Stimulated activated CD4-positive, alpha-beta T cell treated with anti-CD3 and anti-CD28 coated beads, Interleukin-1b, Interleukin-23, amount 100 ng/mL, for 24 hours (primary cell): Measurements from ENCODE around the gene ALAS1.

Experiments used
- DNase-seq, 4 experiments: peaks; one replicate each; pipeline ENCODE4 v3.0.0-alpha.2; 2020; ENCODE audit warnings: low read depth in 4 of 4, low spot score in 1 of 4

Gene ALAS1

GRCh38 chr3:52233968-52234367, 36.0 kb downstream of the ALAS1 start:
- DNase-seq, result no peak

GRCh38 chr3:52234516-52235447, 36.8 kb downstream of the ALAS1 start:
- no peak for DNase-seq

GRCh38 chr3:52236424-52236886, 38.5 kb downstream of the ALAS1 start:
- no peak for DNase-seq

GRCh38 chr3:52237006-52237656, 39.2 kb downstream of the ALAS1 start:
- no peak for DNase-seq

GRCh38 chr3:52237657-52238172, 39.8 kb downstream of the ALAS1 start:
- no peak for DNase-seq

- DNase-seq, result no peak
These were observed 40.3 kb downstream of the ALAS1 start for GRCh38 chr3:52238193-52238760.

- DNase-seq, result peak; percentile 59 to 76 (median 75)
These were observed 41.1 kb downstream of the ALAS1 start, which contains the start of gene TWF2 for GRCh38 chr3:52238761-52239701. Gene TWF2 (minus strand): TSS chr3:52239158. CDS start chr3:52239016, 142 bp downstream.

- no peak for DNase-seq
These were observed 42.3 kb downstream of the ALAS1 start for GRCh38 chr3:52240059-52240885.

- DNase-seq, result no peak
These were observed 43.0 kb downstream of the ALAS1 start for GRCh38 chr3:52240886-52241370.

- DNase-seq, result no peak
These were observed 44.1 kb downstream of the ALAS1 start for GRCh38 chr3:52242039-52242438.

GRCh38 chr3:52243791-52244628, 46.0 kb downstream of the ALAS1 start:
- DNase-seq, result peak in 1 of 4 experiments; percentile 50

GRCh38 chr3:52245322-52246263, 47.6 kb downstream of the ALAS1 start, which contains the start of gene PPM1M:
Gene PPM1M (plus strand): TSS chr3:52245759. CDS start chr3:52245825, 66 bp downstream.
- no peak for DNase-seq

GRCh38 chr3:52246264-52246620, 48.3 kb downstream of the ALAS1 start:
- DNase-seq, result no peak

- DNase-seq, result no peak
These were observed 48.9 kb downstream of the ALAS1 start for GRCh38 chr3:52246728-52247408.

GRCh38 chr3:52247409-52248164, 49.6 kb downstream of the ALAS1 start:
- no peak for DNase-seq

GRCh38 chr3:52248165-52248541, 50.2 kb downstream of the ALAS1 start:
- no peak for DNase-seq
